ENCODE measurements around the gene CHST15. TPM values are rescaled to one million over a fixed set of nuclear protein-coding genes. Genes with fewer than 3 reads are reported as not detected.

CHST15 gene
- total RNA-seq, 1 donor from 2014 or later, result 148 TPM

DNA sequence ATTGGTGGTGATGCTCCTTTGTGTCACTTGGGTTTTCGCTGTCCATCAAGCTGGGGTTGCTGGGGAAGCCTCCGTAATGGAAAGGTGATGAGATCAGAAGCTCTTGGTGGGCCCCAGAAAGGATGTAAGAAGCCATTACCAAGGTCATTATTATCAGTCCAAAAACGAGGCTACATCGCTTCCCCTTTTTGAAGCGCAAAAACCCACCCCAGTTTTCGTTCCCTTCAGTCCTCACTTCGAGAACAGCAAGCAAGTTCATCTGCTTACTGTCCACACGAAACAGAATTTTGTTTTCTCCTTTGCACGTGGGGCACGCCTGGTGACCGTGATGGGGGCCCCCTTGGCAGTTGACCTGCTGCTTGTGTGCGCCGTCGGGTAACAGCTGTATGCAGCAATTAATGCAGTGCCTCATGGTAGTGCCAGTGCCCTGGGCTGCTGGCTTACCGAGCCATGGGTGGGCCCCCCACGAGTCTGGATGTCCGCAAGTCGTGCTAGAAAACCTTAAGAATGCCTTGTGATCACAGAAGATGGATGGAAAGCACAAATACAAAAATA lies 47.5 kb downstream of the CHST15 start:
- no peak for TF ChIP-seq CTCF (IDR thresholded peaks at IDR 0.05; ENCODE audit: unreplicated experiment)
- Mint-ChIP-seq H3K27me3 (ENCODE audit: unreplicated experiment) (peaks cover 2% of the 10 kb centered on the region), H3K9me3 (ENCODE audit: unreplicated experiment) (no peaks in the 10 kb centered on the region), H3K36me3 (ENCODE audit: low read depth, unreplicated experiment) (peaks cover 60% of the 10 kb centered on the region), H3K4me3 (ENCODE audit: unreplicated experiment) (peak overlapping the region; percentile 51), H3K4me1 (ENCODE audit: unreplicated experiment) (peaks cover 47% of the 10 kb centered on the region), H3K27ac (ENCODE audit: unreplicated experiment) (no peak overlapping the region)
- no peak for DNase-seq (ENCODE audit: low spot score)

- H3K4me3 Mint-ChIP-seq (ENCODE audit: unreplicated experiment), result peak overlapping the region; percentile 51
- H3K9me3 Mint-ChIP-seq (ENCODE audit: unreplicated experiment), result no peaks in the 10 kb centered on the region
- H3K27me3 Mint-ChIP-seq (ENCODE audit: unreplicated experiment), result peaks cover 2% of the 10 kb centered on the region
- DNase-seq (ENCODE audit: low spot score), result no peak
- H3K27ac Mint-ChIP-seq (ENCODE audit: unreplicated experiment), result no peak overlapping the region
- H3K36me3 Mint-ChIP-seq (ENCODE audit: low read depth, unreplicated experiment), result peaks cover 57% of the 10 kb centered on the region
- H3K4me1 Mint-ChIP-seq (ENCODE audit: unreplicated experiment), result peaks cover 43% of the 10 kb centered on the region
- TF ChIP-seq CTCF (IDR thresholded peaks at IDR 0.05; ENCODE audit: unreplicated experiment), result no peak
These were observed 48.1 kb downstream of the CHST15 start for GRCh38 chr10:124045276-124045675.

- DNase-seq (ENCODE audit: low spot score), result no peak
- peaks cover 49% of the 10 kb centered on the region for H3K4me1 Mint-ChIP-seq (ENCODE audit: unreplicated experiment)
- no peak overlapping the region for H3K4me3 Mint-ChIP-seq (ENCODE audit: unreplicated experiment)
- H3K9me3 Mint-ChIP-seq (ENCODE audit: unreplicated experiment), result no peaks in the 10 kb centered on the region
- H3K27me3 Mint-ChIP-seq (ENCODE audit: unreplicated experiment), result peaks cover 2% of the 10 kb centered on the region
- H3K36me3 Mint-ChIP-seq (ENCODE audit: low read depth, unreplicated experiment), result peaks cover 66% of the 10 kb centered on the region
- no peak for TF ChIP-seq CTCF (IDR thresholded peaks at IDR 0.05; ENCODE audit: unreplicated experiment)
- H3K27ac Mint-ChIP-seq (ENCODE audit: unreplicated experiment), result no peak overlapping the region
These were observed 49.1 kb downstream of the CHST15 start for GRCh38 chr10:124044143-124044862.

DNA sequence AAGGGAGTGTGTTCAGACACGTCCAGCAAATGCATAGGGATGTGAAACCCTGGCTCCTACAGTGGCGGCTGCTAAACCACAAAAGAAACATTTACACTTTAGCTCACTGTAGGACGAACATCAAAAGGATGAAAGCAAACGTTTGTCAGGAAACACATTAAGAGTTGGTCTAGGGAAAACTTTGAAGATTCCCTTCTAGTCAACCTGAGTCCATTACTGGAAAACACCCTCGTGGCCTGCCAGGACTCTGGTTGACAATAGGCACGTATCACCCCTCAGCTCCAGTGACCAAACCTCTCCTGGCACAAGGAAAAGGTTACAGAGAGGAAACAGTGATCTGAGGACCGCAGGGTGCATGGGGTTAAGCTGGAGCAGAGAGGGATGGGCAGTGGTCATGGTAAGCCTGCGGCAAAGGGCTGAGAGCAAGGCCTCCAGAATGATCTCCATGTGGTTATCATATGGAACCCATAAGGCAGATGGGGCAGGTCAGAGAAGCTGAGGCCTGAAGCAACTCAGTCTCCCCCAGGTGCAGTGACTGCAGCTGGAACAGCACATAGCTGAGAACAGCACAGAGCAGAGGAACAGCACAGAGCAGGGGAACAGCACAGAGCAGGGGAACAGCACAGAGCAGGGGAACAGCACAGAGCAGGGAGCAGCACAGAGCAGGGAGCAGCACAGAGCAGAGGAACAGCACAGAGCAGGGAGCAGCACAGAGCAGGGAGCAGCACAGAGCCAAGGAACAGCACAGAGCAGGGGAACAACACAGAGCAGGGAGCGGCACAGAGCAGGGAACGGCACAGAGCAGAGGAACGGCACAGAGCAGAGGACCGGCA lies 49.9 kb downstream of the CHST15 start:
- peaks cover 52% of the 10 kb centered on the region for H3K4me1 Mint-ChIP-seq (ENCODE audit: unreplicated experiment)
- H3K4me3 Mint-ChIP-seq (ENCODE audit: unreplicated experiment), result peak overlapping the region; percentile 86
- peaks cover 2% of the 10 kb centered on the region for H3K27me3 Mint-ChIP-seq (ENCODE audit: unreplicated experiment)
- TF ChIP-seq CTCF (IDR thresholded peaks at IDR 0.05; ENCODE audit: unreplicated experiment), result no peak
- H3K9me3 Mint-ChIP-seq (ENCODE audit: unreplicated experiment), result no peaks in the 10 kb centered on the region
- peak overlapping the region; percentile 52 for H3K27ac Mint-ChIP-seq (ENCODE audit: unreplicated experiment)
- DNase-seq (ENCODE audit: low spot score), result no peak
- peaks cover 66% of the 10 kb centered on the region for H3K36me3 Mint-ChIP-seq (ENCODE audit: low read depth, unreplicated experiment)

Data from endothelial cell (in vitro differentiated cells).